ENCODE results near the gene REXO1. TPM values are rescaled to one million over a fixed set of nuclear protein-coding genes. Genes with fewer than 3 reads are reported as not detected.

Gene REXO1
- total RNA-seq, 3 donors from 2014 or later = 91.5 to 95.0 (median 94.4) TPM

GRCh38 chr19:1841209-1841924, 6.9 kb downstream of the REXO1 start:
- Mint-ChIP-seq H3K4me1 (ENCODE audit: low read depth) (peaks cover 59% of the 10 kb centered on the region), H3K36me3 (ENCODE audit: insufficient read depth) (peaks cover 5% of the 10 kb centered on the region), H3K4me3 (no peak overlapping the region), H3K27me3 (ENCODE audit: low read depth) (no peaks in the 10 kb centered on the region), H3K9me3 (no peaks in the 10 kb centered on the region)
- DNase-seq = no peak
- ATAC-seq = no peak

- no peaks in the 10 kb centered on the region for H3K27me3 Mint-ChIP-seq (ENCODE audit: low read depth)
- ATAC-seq (no peak), DNase-seq (no peak)
- no peak overlapping the region for H3K4me3 Mint-ChIP-seq
- H3K36me3 Mint-ChIP-seq (ENCODE audit: insufficient read depth) = peaks cover 5% of the 10 kb centered on the region
- peaks cover 55% of the 10 kb centered on the region for H3K4me1 Mint-ChIP-seq (ENCODE audit: low read depth)
- H3K9me3 Mint-ChIP-seq = no peaks in the 10 kb centered on the region
These were observed 7.7 kb downstream of the REXO1 start for GRCh38 chr19:1840541-1841115.

- DNase-seq (no peak), ATAC-seq (no peak)
- no peaks in the 10 kb centered on the region for H3K27me3 Mint-ChIP-seq (ENCODE audit: low read depth)
- H3K36me3 Mint-ChIP-seq (ENCODE audit: insufficient read depth) = peaks cover 5% of the 10 kb centered on the region
- H3K4me1 Mint-ChIP-seq (ENCODE audit: low read depth) = peaks cover 54% of the 10 kb centered on the region
- H3K4me3 Mint-ChIP-seq = no peak overlapping the region
- H3K9me3 Mint-ChIP-seq = no peaks in the 10 kb centered on the region
These were observed 8.4 kb downstream of the REXO1 start for GRCh38 chr19:1839658-1840540.

DNA sequence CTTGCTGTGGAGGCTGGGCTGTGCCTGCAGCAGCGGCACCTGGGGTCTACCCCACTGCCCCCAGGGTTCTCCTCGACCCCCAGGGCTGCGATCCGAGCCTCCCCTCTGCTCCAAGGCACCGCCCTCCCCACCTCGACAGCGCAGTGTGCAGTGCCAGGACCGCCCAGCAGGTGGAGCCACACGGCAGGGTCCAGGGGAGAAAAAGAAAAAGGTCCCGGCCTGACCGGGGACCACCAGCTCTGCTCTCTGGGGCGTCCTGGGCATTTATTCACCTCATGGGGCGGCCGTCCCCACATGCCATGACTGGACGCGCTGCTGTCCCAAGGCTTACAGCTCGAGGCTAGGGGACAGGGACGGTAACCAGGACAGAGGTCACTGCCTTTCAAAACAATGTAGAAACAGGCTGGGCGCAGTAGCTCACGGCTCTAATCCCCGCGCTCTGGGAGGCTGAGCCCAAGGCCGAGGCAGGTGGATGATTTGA, 10.6 kb downstream of the REXO1 start:
- H3K27me3 Mint-ChIP-seq (ENCODE audit: low read depth) = no peaks in the 10 kb centered on the region
- peaks cover 5% of the 10 kb centered on the region for H3K36me3 Mint-ChIP-seq (ENCODE audit: insufficient read depth)
- peak; percentile 60 for DNase-seq
- ATAC-seq = peak; percentile 59 to 73
- no peaks in the 10 kb centered on the region for H3K9me3 Mint-ChIP-seq
- peaks cover 40% of the 10 kb centered on the region for H3K4me1 Mint-ChIP-seq (ENCODE audit: low read depth)
- H3K4me3 Mint-ChIP-seq = no peak overlapping the region

GRCh38 chr19:1837222-1837565, 11.1 kb downstream of the REXO1 start:
- ATAC-seq (no peak), DNase-seq (no peak)
- no peaks in the 10 kb centered on the region for H3K27me3 Mint-ChIP-seq (ENCODE audit: low read depth)

DNA sequence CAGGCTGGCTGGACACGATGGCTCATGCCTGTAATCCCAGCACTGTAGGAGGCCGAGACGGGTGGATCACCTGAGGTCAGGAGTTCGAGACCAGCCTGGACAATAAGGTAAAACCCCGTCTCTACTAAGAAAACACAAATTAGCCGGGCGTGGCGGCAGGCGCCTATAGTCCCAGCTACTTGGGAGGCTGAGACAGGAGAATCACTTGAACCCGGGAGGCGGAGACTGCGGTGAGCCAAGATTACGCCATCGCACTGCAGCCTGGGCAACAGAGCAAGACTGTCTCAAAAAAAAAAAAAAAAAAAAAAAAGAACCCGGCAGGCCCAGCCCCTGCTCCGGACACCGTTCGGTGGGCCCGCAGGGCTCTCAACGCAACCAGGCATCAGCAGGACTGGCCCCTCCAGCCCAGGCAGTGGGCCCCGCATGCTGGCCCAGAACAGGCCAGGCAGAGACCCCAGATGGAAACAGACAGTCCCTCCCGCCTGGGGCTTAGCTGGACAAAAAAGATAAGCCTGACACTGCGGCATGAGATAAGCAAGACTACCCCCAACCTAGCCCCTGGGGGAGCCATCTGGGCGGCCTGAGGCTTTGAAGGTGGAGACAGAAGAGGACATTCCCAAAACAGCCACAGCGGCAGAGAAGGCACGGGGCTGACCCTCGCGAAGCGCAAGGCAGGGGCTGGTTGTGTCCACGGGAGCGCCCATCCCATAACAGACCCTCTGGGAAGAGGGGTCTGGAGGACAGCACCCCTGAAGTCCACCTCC, 11.6 kb downstream of the REXO1 start:
- no peaks in the 10 kb centered on the region for H3K27me3 Mint-ChIP-seq (ENCODE audit: low read depth)

More at GRCh38 chr19:1837222-1837565, 11.1 kb downstream of the REXO1 start:
- H3K9me3 Mint-ChIP-seq = no peaks in the 10 kb centered on the region
- peaks cover 4% of the 10 kb centered on the region for H3K36me3 Mint-ChIP-seq (ENCODE audit: insufficient read depth)
- H3K4me3 Mint-ChIP-seq = no peak overlapping the region
- peaks cover 36% of the 10 kb centered on the region for H3K4me1 Mint-ChIP-seq (ENCODE audit: low read depth)

GRCh38 chr19:1833540-1833939, 14.7 kb downstream of the REXO1 start:
- H3K4me1 Mint-ChIP-seq (ENCODE audit: low read depth) = peaks cover 12% of the 10 kb centered on the region
- no peaks in the 10 kb centered on the region for H3K27me3 Mint-ChIP-seq (ENCODE audit: low read depth)
- ATAC-seq (no peak), DNase-seq (no peak)
- H3K4me3 Mint-ChIP-seq = no peak overlapping the region
- no peaks in the 10 kb centered on the region for H3K9me3 Mint-ChIP-seq
- peaks cover 2% of the 10 kb centered on the region for H3K36me3 Mint-ChIP-seq (ENCODE audit: insufficient read depth)

More for the DNA sequence above, 11.6 kb downstream of the REXO1 start:
- H3K4me3 Mint-ChIP-seq = no peak overlapping the region
- H3K36me3 Mint-ChIP-seq (ENCODE audit: insufficient read depth) = peaks cover 4% of the 10 kb centered on the region
- no peak for DNase-seq
- no peaks in the 10 kb centered on the region for H3K9me3 Mint-ChIP-seq
- peaks cover 31% of the 10 kb centered on the region for H3K4me1 Mint-ChIP-seq (ENCODE audit: low read depth)
- ATAC-seq = no peak

- Mint-ChIP-seq H3K4me1 (ENCODE audit: low read depth) (peaks cover 7% of the 10 kb centered on the region), H3K36me3 (ENCODE audit: insufficient read depth) (peaks cover 2% of the 10 kb centered on the region), H3K4me3 (no peak overlapping the region), H3K9me3 (no peaks in the 10 kb centered on the region), H3K27me3 (ENCODE audit: low read depth) (no peaks in the 10 kb centered on the region)
- DNase-seq (no peak), ATAC-seq (no peak)
These were observed 16.1 kb downstream of the REXO1 start for GRCh38 chr19:1832046-1832663.

DNA sequence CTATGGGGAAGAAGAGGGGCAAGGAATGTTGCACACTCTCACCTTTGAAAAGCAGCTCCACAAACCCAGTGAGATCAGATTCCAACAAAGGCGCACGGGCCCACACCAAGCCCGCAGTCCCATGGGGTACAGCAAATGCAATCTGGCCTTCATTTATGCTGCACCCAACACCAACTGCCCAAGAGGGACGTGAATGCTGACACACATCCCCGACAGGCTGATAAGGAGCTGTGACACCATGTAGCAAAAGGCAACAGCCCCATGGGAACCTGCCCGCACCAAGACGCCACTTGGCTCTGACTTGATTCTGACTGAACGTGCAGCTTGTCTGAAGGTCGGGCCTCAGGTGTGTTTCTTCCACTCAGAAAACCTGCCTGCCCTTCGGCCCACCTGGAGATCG, 17.3 kb downstream of the REXO1 start:
- H3K4me1 Mint-ChIP-seq (ENCODE audit: low read depth) = peaks cover 2% of the 10 kb centered on the region
- no peaks in the 10 kb centered on the region for H3K9me3 Mint-ChIP-seq
- peaks cover 3% of the 10 kb centered on the region for H3K36me3 Mint-ChIP-seq (ENCODE audit: insufficient read depth)
- DNase-seq (no peak), ATAC-seq (no peak)
- H3K27me3 Mint-ChIP-seq (ENCODE audit: low read depth) = no peaks in the 10 kb centered on the region
- H3K4me3 Mint-ChIP-seq = no peak overlapping the region

GRCh38 chr19:1830568-1830967, 17.7 kb downstream of the REXO1 start:
- Mint-ChIP-seq H3K36me3 (ENCODE audit: insufficient read depth) (peaks cover 6% of the 10 kb centered on the region), H3K4me3 (no peak overlapping the region), H3K27me3 (ENCODE audit: low read depth) (no peaks in the 10 kb centered on the region), H3K9me3 (no peaks in the 10 kb centered on the region), H3K4me1 (ENCODE audit: low read depth) (peaks cover 4% of the 10 kb centered on the region)
- DNase-seq = no peak
- ATAC-seq = no peak

GRCh38 chr19:1829958-1830357, 18.3 kb downstream of the REXO1 start:
- no peaks in the 10 kb centered on the region for H3K9me3 Mint-ChIP-seq
- no peak overlapping the region for H3K4me3 Mint-ChIP-seq
- H3K4me1 Mint-ChIP-seq (ENCODE audit: low read depth) = peaks cover 4% of the 10 kb centered on the region
- DNase-seq = no peak
- peaks cover 6% of the 10 kb centered on the region for H3K36me3 Mint-ChIP-seq (ENCODE audit: insufficient read depth)
- H3K27me3 Mint-ChIP-seq (ENCODE audit: low read depth) = no peaks in the 10 kb centered on the region
- no peak for ATAC-seq

GRCh38 chr19:1828279-1829238, 19.7 kb downstream of the REXO1 start:
- ATAC-seq (no peak), DNase-seq (no peak)
- Mint-ChIP-seq H3K9me3 (no peaks in the 10 kb centered on the region), H3K4me1 (ENCODE audit: low read depth) (peaks cover 4% of the 10 kb centered on the region), H3K27me3 (ENCODE audit: low read depth) (no peaks in the 10 kb centered on the region), H3K4me3 (no peak overlapping the region), H3K36me3 (ENCODE audit: insufficient read depth) (peaks cover 9% of the 10 kb centered on the region)
